Germinal center (tissue), 1 donor: ENCODE results near the gene MAML3.

ENCODE experiments used
- DNase-seq: peaks from one replicate; pipeline ENCODE4 v3.0.0; 2012; ENCODE audit warnings: mixed read lengths, low spot score

MAML3 gene

GRCh38 chr4:140099983-140100382 lies 54.0 kb downstream of the MAML3 start:
- no peak for DNase-seq

- DNase-seq: no peak
Measured at GRCh38 chr4:140098455-140099160, 55.4 kb downstream of the MAML3 start.

DNA sequence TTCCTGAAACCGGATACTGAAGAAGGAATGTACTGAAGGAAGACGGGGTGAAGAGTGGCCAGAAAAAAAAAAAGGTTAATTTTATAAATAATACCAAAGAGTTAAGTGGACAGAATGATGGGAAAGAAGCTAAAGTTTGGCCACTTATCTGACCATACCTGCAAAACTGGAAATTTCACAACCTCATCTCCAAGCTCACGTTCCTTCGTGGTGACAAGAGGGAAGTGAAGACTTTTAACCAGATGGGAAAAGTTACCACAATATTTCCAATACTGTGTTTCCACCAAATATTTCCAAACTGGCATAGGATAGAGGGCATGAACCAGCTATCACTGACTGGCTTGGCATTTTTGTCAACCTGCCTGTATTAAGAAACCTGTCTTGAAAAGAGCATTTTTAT lies 56.4 kb downstream of the MAML3 start:
- DNase-seq: no peak

GRCh38 chr4:140096921-140097320 lies 57.1 kb downstream of the MAML3 start:
- peak; percentile 65 for DNase-seq

DNA sequence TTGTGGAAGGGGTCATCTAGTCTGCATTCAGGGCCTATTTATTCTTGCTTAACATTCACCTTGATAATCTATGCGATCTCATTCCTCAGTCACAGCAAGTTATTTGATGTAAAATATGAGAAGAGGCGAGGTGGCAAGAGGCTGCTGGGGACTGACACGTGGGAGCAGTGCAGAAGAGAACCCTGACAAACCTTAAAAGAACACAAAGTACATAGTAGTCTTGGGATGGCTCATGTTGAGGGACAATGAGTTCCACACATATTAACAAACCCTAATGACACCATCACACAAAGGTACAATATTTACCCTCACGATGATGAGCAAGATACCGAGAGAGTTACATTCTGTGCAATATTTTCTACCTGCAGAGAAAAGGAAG lies 57.5 kb downstream of the MAML3 start:
- DNase-seq: no peak

DNA sequence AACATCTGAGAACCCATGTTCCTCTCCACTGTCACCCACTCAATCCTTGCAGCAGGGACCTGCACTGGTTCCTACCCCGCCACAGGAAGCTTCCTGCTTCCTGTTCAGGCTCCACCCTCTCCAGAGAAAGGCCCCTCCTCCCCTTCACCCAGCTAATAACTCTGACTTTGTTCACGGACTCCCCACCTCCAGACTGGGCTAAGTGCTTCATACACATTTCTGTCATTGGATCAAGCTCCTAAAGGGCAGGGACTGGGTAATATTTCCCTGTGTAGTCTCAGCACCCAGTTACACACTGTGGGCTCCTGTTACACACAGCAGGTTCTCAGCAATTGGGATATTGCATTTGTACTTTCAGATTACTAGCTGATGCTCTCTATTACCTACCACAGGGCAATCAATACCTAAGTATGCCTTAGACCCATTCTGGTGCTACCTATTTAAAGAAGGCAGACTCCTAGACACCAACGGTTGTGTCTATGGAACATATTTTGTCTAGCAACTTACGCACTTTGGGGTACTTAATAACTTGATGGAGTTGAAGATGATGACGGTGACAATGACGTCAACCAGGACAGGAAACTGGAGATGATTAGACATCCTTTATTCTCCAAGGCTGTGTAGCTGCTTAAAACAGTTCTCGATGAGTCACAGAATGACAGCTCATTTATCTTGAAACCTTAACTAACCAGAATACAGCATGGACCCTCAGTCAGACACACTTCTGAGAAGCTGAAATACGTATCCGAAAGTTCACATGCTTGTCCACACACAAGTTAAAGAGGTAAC lies 58.1 kb downstream of the MAML3 start:
- peak; percentile 74 for DNase-seq

DNA sequence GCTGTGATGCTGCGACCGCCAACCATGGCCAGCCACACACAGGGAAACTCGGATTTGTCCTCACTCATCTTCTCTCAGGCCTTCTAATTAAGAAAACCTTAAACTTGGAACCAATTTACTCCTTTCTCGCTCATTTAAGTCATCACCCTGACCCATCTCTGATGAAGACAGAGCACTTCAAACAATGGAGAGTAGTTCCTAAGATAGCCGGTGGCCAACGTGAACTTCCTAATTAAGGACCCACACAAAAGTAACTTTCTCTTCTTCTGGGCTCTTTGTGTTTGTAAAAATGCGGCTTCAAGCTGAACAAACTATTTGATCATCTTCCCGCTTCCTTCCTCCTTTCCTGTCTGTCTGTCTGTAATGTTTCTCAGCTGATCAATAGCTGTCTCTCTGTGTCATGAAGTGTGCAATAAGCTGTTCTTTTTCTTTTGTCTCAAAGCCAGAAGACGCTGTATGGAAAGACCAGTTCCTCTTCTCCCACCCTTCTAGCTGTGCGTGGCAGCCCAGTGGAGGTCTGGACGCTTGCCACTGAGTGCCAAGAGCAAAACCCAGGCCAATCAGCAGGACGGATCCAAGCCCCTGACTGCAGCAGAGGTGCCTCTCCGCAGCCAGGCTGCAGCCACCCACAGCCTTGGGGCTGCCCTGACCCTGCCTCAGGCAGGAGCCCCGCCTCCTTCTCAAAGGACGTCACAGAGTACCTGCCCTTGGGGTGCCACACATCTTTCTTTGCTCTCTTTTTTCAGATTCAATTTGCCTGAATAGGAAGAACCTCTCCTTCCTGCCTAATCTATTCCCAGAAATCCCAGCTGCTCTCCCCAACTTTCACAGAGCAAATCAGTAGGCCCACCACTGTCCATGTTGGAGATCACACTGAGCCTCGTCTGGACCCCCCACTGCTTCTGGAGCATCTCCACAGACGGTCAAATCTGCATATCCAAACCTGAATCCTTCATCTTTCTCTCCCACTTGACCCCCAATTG lies 59.3 kb downstream of the MAML3 start:
- DNase-seq: peak; percentile 57

DNA sequence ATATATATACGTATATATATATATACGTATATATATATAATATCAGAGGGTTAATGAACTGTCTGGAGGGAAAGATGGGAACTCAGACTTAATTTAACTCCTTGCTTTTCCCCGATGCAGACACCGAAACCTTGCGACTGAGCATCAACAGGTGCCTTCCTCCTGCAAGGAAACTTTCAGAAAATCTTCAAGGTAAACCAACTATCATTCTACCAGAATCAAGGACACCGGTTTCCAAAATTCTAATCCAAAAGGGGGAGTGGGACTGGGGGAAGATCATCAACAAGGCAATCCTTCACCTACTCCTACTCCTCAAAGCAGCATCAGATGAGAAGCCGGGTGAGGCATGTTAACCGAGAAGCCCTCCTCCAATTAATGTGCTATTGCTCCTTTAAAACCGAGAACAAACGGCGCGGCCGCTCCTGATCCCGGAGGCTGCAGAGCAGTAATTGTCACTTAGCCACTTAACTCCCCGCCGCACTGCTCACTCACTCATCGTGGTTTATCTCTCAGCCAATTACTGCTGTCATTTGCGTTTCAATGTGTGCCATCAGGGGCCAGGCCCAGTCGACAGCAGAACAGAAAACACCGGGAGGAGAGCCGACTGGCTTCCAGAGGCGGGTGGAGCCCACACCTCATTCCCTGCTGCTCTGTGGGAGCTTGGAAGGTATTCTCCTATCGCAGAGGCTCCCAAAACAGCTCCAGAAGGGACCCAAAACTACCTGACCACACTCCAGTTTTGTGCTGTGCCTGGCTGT lies 61.7 kb downstream of the MAML3 start:
- no peak for DNase-seq

DNA sequence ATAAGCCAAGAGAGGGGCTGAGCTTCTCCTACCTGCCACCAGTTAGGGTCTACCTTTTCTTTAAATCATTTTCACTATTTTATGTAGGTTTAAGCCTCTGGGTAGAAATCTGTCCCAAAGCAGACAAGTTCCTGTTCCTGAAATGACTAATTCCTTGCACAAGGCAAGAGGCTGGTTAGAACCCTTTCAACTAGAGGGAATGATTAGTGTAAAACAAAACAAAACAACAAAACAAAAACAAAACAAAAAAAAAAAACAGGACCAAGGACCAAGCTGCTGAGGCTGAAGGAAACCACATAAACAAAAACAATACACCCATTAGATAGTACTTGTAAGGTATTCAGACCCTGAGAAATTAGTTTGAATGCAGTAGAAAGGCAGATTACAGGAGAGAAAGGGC lies 62.7 kb downstream of the MAML3 start:
- DNase-seq: no peak

DNA sequence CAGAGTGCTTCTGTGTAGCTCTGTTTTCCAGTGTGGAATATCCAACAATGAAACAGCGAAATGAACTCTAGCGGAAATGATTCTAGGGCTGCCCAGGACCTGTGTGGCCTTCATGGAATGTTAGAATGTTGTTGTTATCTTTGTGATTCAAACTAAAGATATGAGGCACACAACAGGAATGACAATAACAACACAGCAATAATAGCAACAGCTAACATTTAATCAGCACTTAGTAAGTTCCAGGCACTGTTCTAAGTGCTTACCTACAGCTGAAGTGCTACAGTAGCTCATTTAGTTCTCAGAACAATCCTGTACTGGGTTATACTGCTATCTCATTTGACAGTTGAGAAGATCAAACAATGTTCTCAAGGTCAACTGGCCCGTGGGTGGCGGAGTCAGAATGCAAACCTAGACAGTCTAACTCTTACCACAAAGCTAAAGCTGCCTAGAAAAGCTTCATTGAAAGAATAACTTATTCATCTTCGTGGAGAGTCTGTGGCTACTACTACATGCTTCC lies 63.7 kb downstream of the MAML3 start:
- no peak for DNase-seq

DNA sequence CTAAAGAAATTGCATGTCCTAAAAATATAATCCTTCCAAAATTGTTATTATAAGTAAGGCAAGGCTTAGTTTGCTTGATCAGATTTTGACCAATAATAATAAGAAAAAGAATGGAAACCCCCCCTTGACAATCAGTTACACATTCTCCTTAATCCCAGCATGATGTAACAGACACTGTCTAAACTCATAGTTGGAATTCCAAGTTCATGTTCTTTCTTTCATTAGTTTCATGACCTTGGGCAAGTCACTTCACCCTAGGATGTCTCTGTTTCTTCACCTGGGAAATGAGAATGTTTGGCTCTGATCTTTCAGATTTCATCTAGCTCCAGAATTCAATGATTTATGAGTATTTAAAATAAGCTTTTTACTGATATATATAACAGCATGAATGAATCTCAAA lies 64.8 kb downstream of the MAML3 start:
- DNase-seq: no peak

DNA sequence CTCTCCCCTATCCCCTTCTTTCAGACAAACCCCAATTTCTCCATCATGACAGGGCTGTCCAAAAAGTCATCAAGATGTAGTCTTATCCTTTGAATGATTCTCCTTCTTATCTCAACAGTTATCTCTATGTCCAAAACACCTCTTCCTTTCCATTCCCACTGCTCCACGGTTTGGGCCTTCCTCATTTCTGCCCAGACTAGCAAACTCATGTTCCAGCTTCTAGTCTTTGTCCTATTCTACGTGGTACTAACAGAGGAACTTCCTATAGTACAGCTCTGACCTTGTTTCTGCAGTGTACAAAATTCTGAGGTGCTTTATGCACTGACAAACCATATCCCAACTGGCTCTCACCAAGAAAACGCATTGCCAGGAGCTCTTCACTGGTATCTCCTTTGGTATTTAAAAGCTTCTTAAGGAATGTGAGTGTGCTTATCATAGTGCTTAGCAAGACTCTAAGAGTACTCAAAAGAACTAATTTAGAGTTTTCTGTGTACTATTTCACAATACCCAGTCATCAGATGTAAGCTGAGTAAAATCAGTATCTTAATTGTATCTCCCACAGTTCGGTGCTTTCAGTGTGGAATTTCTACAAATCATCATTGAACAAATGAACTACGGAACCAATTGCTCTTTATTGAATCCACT lies 65.5 kb downstream of the MAML3 start:
- DNase-seq: no peak

GRCh38 chr4:140085881-140086280 lies 68.1 kb downstream of the MAML3 start:
- no peak for DNase-seq

GRCh38 chr4:140085062-140085622 lies 68.8 kb downstream of the MAML3 start:
- no peak for DNase-seq

DNA sequence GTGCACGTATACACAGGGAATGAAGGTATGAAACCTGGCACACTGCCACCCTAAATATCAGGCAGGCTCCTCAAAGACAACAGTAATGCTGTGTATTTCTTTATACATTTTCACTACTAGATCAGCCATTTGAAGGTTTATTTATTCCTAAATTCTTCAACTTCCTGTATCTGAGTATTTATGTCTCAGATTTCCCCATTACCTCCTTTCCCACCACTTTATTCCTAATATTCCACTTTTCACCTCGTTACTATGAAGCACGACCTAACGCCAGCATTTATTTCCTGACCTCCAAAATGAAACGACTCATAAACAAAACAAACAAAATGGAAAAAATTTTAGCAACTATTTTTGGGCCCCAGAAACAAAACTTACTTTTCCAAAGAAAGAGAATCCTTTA lies 69.6 kb downstream of the MAML3 start:
- DNase-seq: no peak

GRCh38 chr4:140082391-140082755 lies 71.6 kb downstream of the MAML3 start:
- DNase-seq: no peak

- no peak for DNase-seq
Measured at GRCh38 chr4:140081641-140082390, 72.2 kb downstream of the MAML3 start.

GRCh38 chr4:140080883-140081282 lies 73.1 kb downstream of the MAML3 start:
- no peak for DNase-seq

DNA sequence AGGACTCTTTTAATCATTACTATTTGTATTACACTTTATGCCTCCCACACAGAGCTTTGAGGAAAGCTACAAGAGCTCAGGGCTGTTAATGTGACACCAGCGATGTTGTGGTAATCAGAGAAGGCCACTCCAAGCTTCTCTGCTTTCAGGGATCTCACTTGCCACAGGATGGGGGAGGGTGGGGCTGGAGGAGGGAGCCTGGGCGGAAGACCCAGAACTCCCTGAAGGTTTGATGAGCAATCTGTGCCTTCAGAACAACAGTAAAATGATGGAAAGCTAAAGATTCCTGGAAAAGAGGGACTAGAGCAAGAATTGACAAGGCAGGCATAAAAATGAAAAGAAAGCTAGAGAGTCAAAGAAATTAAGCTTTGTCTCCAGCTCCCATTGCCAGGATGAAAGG lies 75.6 kb downstream of the MAML3 start:
- DNase-seq: no peak

DNA sequence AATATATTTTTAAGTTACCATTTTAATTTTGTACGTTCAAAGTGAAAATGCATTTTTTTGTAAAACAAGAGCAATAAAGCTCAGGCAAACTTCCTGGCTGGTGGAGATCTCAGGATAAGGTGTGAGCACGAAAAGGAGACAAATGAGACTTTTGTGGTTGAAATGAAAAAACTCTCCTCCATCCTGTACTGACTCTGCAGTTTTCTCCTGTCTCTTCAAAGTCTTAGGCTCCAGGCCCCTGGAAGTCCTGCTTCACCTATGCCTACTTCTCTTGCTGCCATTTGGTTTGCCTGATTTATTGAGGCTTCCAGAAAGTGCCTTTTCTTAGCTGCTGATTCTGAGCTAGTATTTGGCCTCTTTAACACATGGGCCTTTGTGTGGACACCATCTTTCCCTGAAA lies 77.7 kb downstream of the MAML3 start:
- no peak for DNase-seq
